GM12878 (cell line): ENCODE data around the gene XG.

ENCODE experiments used
- BCLAF1 ChIP-seq: fragments of 450-650 bp; IDR thresholded peaks from 2 replicates; pipeline ENCODE4 v1.6.1; 2017; ENCODE audit warnings: antibody characterized with exemption, mild to moderate bottlenecking, moderate library complexity
- CBX3 ChIP-seq: fragments of 200-600 bp; sonication (generic); IDR thresholded peaks from 2 replicates; pipeline ENCODE4 v1.6.1; 2016; ENCODE audit warnings: low read depth, borderline replicate concordance
- CHD2 ChIP-seq: IDR thresholded peaks from 2 replicates; pipeline ENCODE4 v1.6.1; 2011; ENCODE audit warnings: low read depth, low read length, improper control_type of control experiment, borderline replicate concordance
- EZH2 ChIP-seq: IDR thresholded peaks from 2 replicates; pipeline ENCODE4 v1.6.1; 2012; ENCODE audit warnings: low read depth, mild to moderate bottlenecking, control low read depth, inconsistent platforms, low read length, borderline replicate concordance; ENCODE audit not compliant: control insufficient read depth
- MEF2B ChIP-seq: fragments of 450-650 bp; IDR thresholded peaks from 2 replicates; pipeline ENCODE4 v1.6.1; 2018; ENCODE audit warnings: mild to moderate bottlenecking, moderate library complexity; ENCODE audit not compliant: partially characterized antibody, poor library complexity, severe bottlenecking
- POLR2A ChIP-seq: IDR thresholded peaks from 2 replicates; pipeline ENCODE4 v1.6.1; 2011; ENCODE audit warnings: low read depth, mild to moderate bottlenecking, low read length
- RAD21 ChIP-seq: IDR thresholded peaks from 2 replicates; pipeline ENCODE4 v1.6.1; 2011; ENCODE audit warnings: mild to moderate bottlenecking, low read depth, low read length, moderate library complexity; ENCODE audit not compliant: insufficient read depth
- RAD51 ChIP-seq: fragments of 450-650 bp; IDR thresholded peaks from 2 replicates; pipeline ENCODE4 v1.6.1; 2016; ENCODE audit warnings: moderate library complexity, mild to moderate bottlenecking, inconsistent platforms
- RELA ChIP-seq: fragments of 450-650 bp; IDR thresholded peaks from 2 replicates; pipeline ENCODE4 v1.8.0; 2014; ENCODE audit warnings: borderline replicate concordance; ENCODE audit not compliant: partially characterized antibody
- USF1 ChIP-seq: IDR thresholded peaks from 2 replicates; pipeline ENCODE4 v1.6.1; 2011; ENCODE audit warnings: borderline replicate concordance, low read depth, mild to moderate bottlenecking, moderate library complexity, mixed read lengths, low read length; ENCODE audit not compliant: insufficient read depth; ENCODE audit errors: extremely low read length
- WRNIP1 ChIP-seq: IDR thresholded peaks from 2 replicates; pipeline ENCODE4 v1.6.1; 2011; ENCODE audit warnings: low read depth, low read length, improper control_type of control experiment, borderline replicate concordance
- TF ChIP-seq, protein P1 (sequence below), 3 experiments: IDR thresholded peaks in 2 of 3; conservative IDR thresholded peaks in 1 of 3; 2 replicates each; pipeline ENCODE4 v1.5.1; 2011; ENCODE audit warnings: low read depth in 3 of 3, low read length in 3 of 3, mild to moderate bottlenecking in 3 of 3, control low read depth in 2 of 3, moderate library complexity in 2 of 3, inconsistent platforms in 1 of 3, mixed read lengths in 1 of 3; ENCODE audit not compliant: control insufficient read depth in 2 of 3, insufficient read depth in 1 of 3; ENCODE audit errors: extremely low read depth in 1 of 3

DNA sequence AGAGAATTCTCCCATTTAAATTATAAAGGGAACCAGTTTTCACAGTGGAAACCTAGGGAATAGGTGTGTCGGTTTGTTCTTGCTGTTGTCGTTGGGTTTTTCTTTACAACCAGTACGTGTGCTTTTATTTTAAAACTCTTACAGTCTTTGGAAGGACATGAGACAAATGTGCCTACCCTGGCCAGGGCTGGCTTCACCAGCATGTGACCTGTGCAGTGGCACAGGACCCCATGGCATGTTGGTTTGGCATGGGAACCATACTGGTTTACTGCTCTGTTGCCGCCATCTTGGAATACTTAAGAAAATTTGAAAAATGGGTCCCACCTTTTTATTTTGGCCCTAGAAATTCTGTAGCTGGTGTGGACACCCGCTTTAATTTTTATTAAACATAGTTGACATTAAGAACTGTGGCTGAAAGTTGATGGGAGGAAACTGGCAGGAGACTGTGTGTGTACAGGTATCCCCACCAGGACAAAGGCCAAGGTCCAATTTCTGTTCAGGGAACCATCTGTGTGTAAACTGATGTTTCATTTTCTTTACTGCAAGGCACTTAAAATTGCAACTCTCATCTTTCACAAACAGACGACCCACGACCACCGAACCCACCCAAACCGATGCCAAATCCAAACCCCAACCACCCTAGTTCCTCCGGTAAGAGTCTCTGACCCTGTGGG lies 31.9 kb upstream of the XG start:
- no peak for TF ChIP-seq POLR2A
- TF ChIP-seq EZH2, result no peak
- no peak for TF ChIP-seq USF1
- TF ChIP-seq, protein P1, sequence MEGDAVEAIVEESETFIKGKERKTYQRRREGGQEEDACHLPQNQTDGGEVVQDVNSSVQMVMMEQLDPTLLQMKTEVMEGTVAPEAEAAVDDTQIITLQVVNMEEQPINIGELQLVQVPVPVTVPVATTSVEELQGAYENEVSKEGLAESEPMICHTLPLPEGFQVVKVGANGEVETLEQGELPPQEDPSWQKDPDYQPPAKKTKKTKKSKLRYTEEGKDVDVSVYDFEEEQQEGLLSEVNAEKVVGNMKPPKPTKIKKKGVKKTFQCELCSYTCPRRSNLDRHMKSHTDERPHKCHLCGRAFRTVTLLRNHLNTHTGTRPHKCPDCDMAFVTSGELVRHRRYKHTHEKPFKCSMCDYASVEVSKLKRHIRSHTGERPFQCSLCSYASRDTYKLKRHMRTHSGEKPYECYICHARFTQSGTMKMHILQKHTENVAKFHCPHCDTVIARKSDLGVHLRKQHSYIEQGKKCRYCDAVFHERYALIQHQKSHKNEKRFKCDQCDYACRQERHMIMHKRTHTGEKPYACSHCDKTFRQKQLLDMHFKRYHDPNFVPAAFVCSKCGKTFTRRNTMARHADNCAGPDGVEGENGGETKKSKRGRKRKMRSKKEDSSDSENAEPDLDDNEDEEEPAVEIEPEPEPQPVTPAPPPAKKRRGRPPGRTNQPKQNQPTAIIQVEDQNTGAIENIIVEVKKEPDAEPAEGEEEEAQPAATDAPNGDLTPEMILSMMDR (IDR thresholded peaks at IDR 0.05 in 2 of 3, conservative IDR thresholded peaks at IDR 0.05 in 1 of 3; ENCODE audit: control insufficient read depth in 2 of 3, extremely low read depth in 1 of 3, insufficient read depth in 1 of 3, low read depth in 3 of 3, low read length in 3 of 3), result no peak
- TF ChIP-seq RAD21, result no peak
- TF ChIP-seq RAD51, result no peak
- no peak for TF ChIP-seq WRNIP1
- TF ChIP-seq CHD2, result no peak
- TF ChIP-seq RELA, result no peak
- no peak for TF ChIP-seq CBX3
- TF ChIP-seq BCLAF1, result no peak
- TF ChIP-seq MEF2B, result no peak
